GM23338 (cell line): ENCODE results near the gene SCAMP1. TPM values are rescaled to one million over a fixed set of nuclear protein-coding genes. Genes with fewer than 3 reads are reported as not detected.

Source experiments
- ATAC-seq: fragments of 200-7000 bp; cut with Tn5 transposase; 3 replicates; pipeline ENCODE4 v1.9.1; 2020
- DNase-seq: peaks from one replicate; pipeline ENCODE4 v3.0.0-alpha.2; 2015; ENCODE audit warnings: low spot score
- H2AFZ ChIP-seq: fragments of 200-600 bp; sonication (generic); 2 replicates; pipeline ENCODE4 v1.8.0; 2016; ENCODE audit warnings: antibody characterized with exemption, mild to moderate bottlenecking, moderate library complexity
- H3F3A ChIP-seq: fragments of 200-600 bp; sonication (generic); replicated peaks from 2 replicates; pipeline ENCODE4 v1.8.0; 2017; ENCODE audit warnings: antibody characterized with exemption, mixed run types, low read depth
- H3K27ac ChIP-seq: fragments of 200-600 bp; sonication (generic); 2 replicates; pipeline ENCODE4 v1.6.1; 2016; ENCODE audit warnings: low read depth
- H3K27me3 ChIP-seq: fragments of 200-600 bp; sonication (generic); 2 replicates; pipeline ENCODE4 v1.8.0; 2016; ENCODE audit warnings: mild to moderate bottlenecking, mixed run types, moderate library complexity; ENCODE audit not compliant: insufficient read depth
- H3K36me3 ChIP-seq: fragments of 200-600 bp; sonication (generic); 2 replicates; pipeline ENCODE4 v1.8.0; 2016; ENCODE audit warnings: mild to moderate bottlenecking; ENCODE audit not compliant: insufficient read depth
- H3K4me1 ChIP-seq: fragments of 200-600 bp; sonication (generic); 2 replicates; pipeline ENCODE4 v1.8.0; 2016; ENCODE audit warnings: mild to moderate bottlenecking, moderate library complexity; ENCODE audit not compliant: insufficient read depth
- H3K4me2 ChIP-seq: fragments of 200-600 bp; sonication (generic); 2 replicates; pipeline ENCODE4 v1.7.1; 2017; ENCODE audit warnings: mixed run types
- H3K4me3 ChIP-seq: fragments of 200-600 bp; sonication (generic); 2 replicates; pipeline ENCODE4 v1.6.1; 2016; ENCODE audit warnings: mixed run types
- H3K79me2 ChIP-seq: fragments of 200-600 bp; sonication (generic); replicated peaks from 2 replicates; pipeline ENCODE4 v1.8.0; 2017; ENCODE audit warnings: mild to moderate bottlenecking; ENCODE audit not compliant: insufficient read depth
- H3K9me2 ChIP-seq: fragments of 200-600 bp; sonication (generic); 2 replicates; pipeline ENCODE4 v1.8.0; 2017; ENCODE audit not compliant: insufficient read depth
- H4K20me1 ChIP-seq: fragments of 200-600 bp; sonication (generic); replicated peaks from 2 replicates; pipeline ENCODE4 v1.8.0; 2017; ENCODE audit warnings: mild to moderate bottlenecking; ENCODE audit not compliant: insufficient read depth
- H3K27ac Mint-ChIP-seq: 2 replicates; pipeline ENCODE4 v1.8.0; 2020; ENCODE audit warnings: inconsistent platforms, mild to moderate bottlenecking, moderate library complexity, mixed read lengths
- H3K27me3 Mint-ChIP-seq: 3 replicates; pipeline ENCODE4 v1.8.0; 2022; ENCODE audit warnings: low read depth, mild to moderate bottlenecking, moderate library complexity, mixed read lengths, inconsistent platforms; ENCODE audit not compliant: insufficient read depth, poor library complexity
- H3K36me3 Mint-ChIP-seq: 3 replicates; pipeline ENCODE4 v1.8.0; 2021; ENCODE audit warnings: low read depth, mild to moderate bottlenecking, inconsistent platforms, moderate library complexity, mixed read lengths
- H3K4me1 Mint-ChIP-seq: 3 replicates; pipeline ENCODE4 v1.8.0; 2020; ENCODE audit warnings: mild to moderate bottlenecking, inconsistent platforms, mixed read lengths
- H3K4me3 Mint-ChIP-seq: 3 replicates; pipeline ENCODE4 v1.8.0; 2021; ENCODE audit warnings: moderate library complexity, mild to moderate bottlenecking, inconsistent platforms, mixed read lengths
- H3K9me3 Mint-ChIP-seq: 3 replicates; pipeline ENCODE4 v1.8.0; 2020; ENCODE audit warnings: moderate library complexity, mild to moderate bottlenecking, inconsistent platforms, mixed read lengths
- CREB1 ChIP-seq: fragments of 250-450 bp; sonication (Bioruptor Pico); IDR thresholded peaks from 2 replicates; pipeline ENCODE4 v1.5.0; 2020; ENCODE audit warnings: low read depth, mild to moderate bottlenecking, moderate library complexity
- CTCF ChIP-seq, 2 experiments: fragments of 200-600 bp in 1 of 2; sonication (generic) in 1 of 2; conservative IDR thresholded peaks; 2 replicates each; pipeline versions ENCODE4 v1.5.1 to v1.6.1; 2016 to 2017; ENCODE audit warnings: antibody characterized with exemption in 2 of 2, low read depth in 2 of 2, mild to moderate bottlenecking in 2 of 2, moderate library complexity in 1 of 2
- EZH2 ChIP-seq: fragments of 200-600 bp; sonication (generic); IDR thresholded peaks from one replicate; pipeline ENCODE4 v1.8.0; 2017; ENCODE audit warnings: antibody characterized with exemption, mild to moderate bottlenecking, low read depth; ENCODE audit not compliant: unreplicated experiment
- EZH2phosphoT487 ChIP-seq: fragments of 200-600 bp; sonication (generic); IDR thresholded peaks from one replicate; pipeline ENCODE4 v1.8.1; 2018; ENCODE audit warnings: antibody characterized with exemption; ENCODE audit not compliant: unreplicated experiment
- JUNB ChIP-seq: IDR thresholded peaks from one replicate; pipeline ENCODE4 v1.6.1; 2016; ENCODE audit warnings: antibody characterized with exemption; ENCODE audit not compliant: unreplicated experiment
- NANOG ChIP-seq: IDR thresholded peaks from 2 replicates; pipeline ENCODE4 v1.6.1; 2016; ENCODE audit warnings: antibody characterized with exemption, borderline replicate concordance
- POLR2AphosphoS5 ChIP-seq: IDR thresholded peaks from 2 replicates; pipeline ENCODE4 v1.6.1; 2016; ENCODE audit warnings: antibody characterized with exemption, low read depth
- REST ChIP-seq: IDR thresholded peaks from one replicate; pipeline ENCODE4 v1.6.1; 2018; ENCODE audit warnings: antibody characterized with exemption; ENCODE audit not compliant: unreplicated experiment
- STAT1 ChIP-seq: IDR thresholded peaks from one replicate; pipeline ENCODE4 v1.6.1; 2016; ENCODE audit warnings: antibody characterized with exemption; ENCODE audit not compliant: unreplicated experiment
- ZNF114 ChIP-seq: fragments of 250-450 bp; sonication (Bioruptor Pico); IDR thresholded peaks from 2 replicates; pipeline ENCODE4 v1.5.0; 2020; ENCODE audit warnings: mild to moderate bottlenecking, moderate library complexity
- ZNF331 ChIP-seq: fragments of 250-450 bp; sonication (Bioruptor Pico); IDR thresholded peaks from 2 replicates; pipeline ENCODE4 v1.5.0; 2020; ENCODE audit warnings: low read depth, mild to moderate bottlenecking, moderate library complexity
- ZNF462 ChIP-seq: fragments of 250-450 bp; sonication (Bioruptor Pico); IDR thresholded peaks from 2 replicates; pipeline ENCODE4 v1.5.0; 2020; ENCODE audit warnings: mild to moderate bottlenecking, moderate library complexity
- polyA plus RNA-seq: library from polyadenylated mRNA; unstranded; fragments of >200 nt; fragmentation: Nextera tagmentation; extraction: Ambion mirVana; gene quantifications from 2 replicates; pipeline ENCODE4 v1.2.1, GENCODE V29; 2016
- total RNA-seq: library from RNA; depleted of rRNA; stranded (reverse); fragments of >200 nt; shearing (Covaris generic); gene quantifications from 2 replicates; pipeline ENCODE4 v1.2.3, GENCODE V29; 2014
- TF ChIP-seq, protein P1 (sequence below): IDR thresholded peaks from 2 replicates; pipeline ENCODE4 v1.6.1; 2016; ENCODE audit warnings: antibody characterized with exemption

The SCAMP1 gene
- total and polyA plus RNA-seq, 2 experiments from 2014 or later = 26.8 to 53.9 TPM

GRCh38 chr5:78521455-78521854 is 161.0 kb downstream of the SCAMP1 start:
- Histone ChIP-seq H3K27me3 (no peaks in the 10 kb centered on the region), H3K4me1 (no peaks in the 10 kb centered on the region; the same call in 1 of the 2 replicates), H3K79me2 (peaks cover 29% of the 10 kb centered on the region), H2AFZ (no peak overlapping the region), H3K9me2 (no peaks in the 10 kb centered on the region), H3K36me3 (no peaks in the 10 kb centered on the region), H3F3A (no peaks in the 10 kb centered on the region), H4K20me1 (peaks cover 7% of the 10 kb centered on the region), H3K4me2 (no peak overlapping the region), H3K27ac (no peak overlapping the region), H3K4me3 (no peak overlapping the region)
- DNase-seq (no peak), ATAC-seq (no peak)
- Mint-ChIP-seq H3K36me3 (no peaks in the 10 kb centered on the region; the same call in 2 of the 3 replicates), H3K9me3 (no peaks in the 10 kb centered on the region), H3K4me3 (no peak overlapping the region), H3K4me1 (peaks cover 27% of the 10 kb centered on the region), H3K27ac (no peak overlapping the region), H3K27me3 (no peaks in the 10 kb centered on the region)
- TF ChIP-seq EZH2 (no peak), REST (no peak), ZNF462 (CRISPR knock-in tag) (no peak), ZNF114 (CRISPR knock-in tag) (no peak), POLR2AphosphoS5 (no peak), CREB1 (CRISPR knock-in tag) (no peak), STAT1 (no peak), ZNF331 (CRISPR knock-in tag) (no peak), CTCF (conservative IDR thresholded peaks at IDR 0.05; ENCODE audit: low read depth in 2 of 2) (no peak), NANOG (no peak), EZH2phosphoT487 (no peak), JUNB (no peak)
- TF ChIP-seq, protein P1, sequence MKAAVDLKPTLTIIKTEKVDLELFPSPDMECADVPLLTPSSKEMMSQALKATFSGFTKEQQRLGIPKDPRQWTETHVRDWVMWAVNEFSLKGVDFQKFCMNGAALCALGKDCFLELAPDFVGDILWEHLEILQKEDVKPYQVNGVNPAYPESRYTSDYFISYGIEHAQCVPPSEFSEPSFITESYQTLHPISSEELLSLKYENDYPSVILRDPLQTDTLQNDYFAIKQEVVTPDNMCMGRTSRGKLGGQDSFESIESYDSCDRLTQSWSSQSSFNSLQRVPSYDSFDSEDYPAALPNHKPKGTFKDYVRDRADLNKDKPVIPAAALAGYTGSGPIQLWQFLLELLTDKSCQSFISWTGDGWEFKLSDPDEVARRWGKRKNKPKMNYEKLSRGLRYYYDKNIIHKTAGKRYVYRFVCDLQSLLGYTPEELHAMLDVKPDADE = no peak
